ENCODE data around the gene ERAP2. TPM values are rescaled to one million over a fixed set of nuclear protein-coding genes. Genes with fewer than 3 reads are reported as not detected.

Gene ERAP2
- polyA plus RNA-seq, 3 donors = 3.0 to 20.4 (median 3.4) TPM

GRCh38 chr5:96863949-96864584 is 12.2 kb upstream of the ERAP2 start:
- intact Hi-C loops (cut with micrococcal nuclease) = loop anchor here in 1 of 2 donors (10.0 kb wide), 1 partner anchor 301 kb away; no protein-coding TSS in a partner anchor
- H2AFZ ChIP-seq (ENCODE audit: insufficient read depth, low read depth, low read length, poor library complexity, severe bottlenecking) = no peak overlapping the region
- no peak overlapping the region for H3K4me2 ChIP-seq (replicated peaks; ENCODE audit: extremely low read depth, low read length, poor library complexity, severe bottlenecking)
- H3K4me1 ChIP-seq (ENCODE audit: control insufficient read depth in 1 of 2, insufficient read depth in 2 of 2, low read length in 2 of 2) = no peaks in the 10 kb centered on the region
- H4K20me1 ChIP-seq (ENCODE audit: insufficient read depth, low read length) = no peaks in the 10 kb centered on the region
- H3K4me3 ChIP-seq (replicated peaks in 1 of 3; ENCODE audit: low read depth in 2 of 3, low read length in 3 of 3) = no peak overlapping the region
- H3K27ac ChIP-seq (ENCODE audit: low read depth in 1 of 2, low read length in 2 of 2) = no peak overlapping the region
- H3K27ac Mint-ChIP-seq = no peak overlapping the region
- no peak overlapping the region for H3K9ac ChIP-seq (ENCODE audit: insufficient read depth, low read length, poor library complexity, severe bottlenecking)
- peaks cover 1 to 6% (median 2%) of the 10 kb centered on the region in 3 donors for H3K27me3 Mint-ChIP-seq (ENCODE audit: low read depth in 3 of 3)
- no peaks in the 10 kb centered on the region for H3K27me3 ChIP-seq (ENCODE audit: control insufficient read depth in 2 of 2, insufficient read depth in 2 of 2, low read length in 2 of 2)
- no peak overlapping the region for H3K4me3 Mint-ChIP-seq
- H3K36me3 ChIP-seq (replicated peaks in 1 of 2; ENCODE audit: control insufficient read depth in 1 of 2, insufficient read depth in 2 of 2, low read length in 2 of 2) = no peaks in the 10 kb centered on the region
- H3K36me3 Mint-ChIP-seq = no peaks in the 10 kb centered on the region
- no peaks in the 10 kb centered on the region for H3K9me3 Mint-ChIP-seq
- no peaks in the 10 kb centered on the region for H3K79me2 ChIP-seq (ENCODE audit: insufficient read depth, low read length)
- DNase-seq = no peak
- 83% methylated on average over 1 of the region's 3 CpGs for WGBS (ENCODE audit: insufficient coverage)
- no peak for TF ChIP-seq CTCF (IDR thresholded peaks at IDR 0.05)
- H3K9me3 ChIP-seq (replicated peaks in 1 of 2; ENCODE audit: control insufficient read depth in 1 of 2, insufficient read depth in 1 of 2, low read length in 2 of 2) = no peaks in the 10 kb centered on the region
- H3K4me1 Mint-ChIP-seq = peaks cover 1% of the 10 kb centered on the region

- no peaks in the 10 kb centered on the region for H3K9me3 Mint-ChIP-seq
- Histone ChIP-seq H3K4me2 (replicated peaks; ENCODE audit: extremely low read depth, low read length, poor library complexity, severe bottlenecking) (no peak overlapping the region), H4K20me1 (ENCODE audit: insufficient read depth, low read length) (no peaks in the 10 kb centered on the region), H2AFZ (ENCODE audit: insufficient read depth, low read depth, low read length, poor library complexity, severe bottlenecking) (no peak overlapping the region), H3K27me3 (ENCODE audit: control insufficient read depth in 2 of 2, insufficient read depth in 2 of 2, low read length in 2 of 2) (no peaks in the 10 kb centered on the region), H3K9me3 (replicated peaks in 1 of 2; ENCODE audit: control insufficient read depth in 1 of 2, insufficient read depth in 1 of 2, low read length in 2 of 2) (no peaks in the 10 kb centered on the region), H3K79me2 (ENCODE audit: insufficient read depth, low read length) (no peaks in the 10 kb centered on the region), H3K36me3 (replicated peaks in 1 of 2; ENCODE audit: control insufficient read depth in 1 of 2, insufficient read depth in 2 of 2, low read length in 2 of 2) (no peaks in the 10 kb centered on the region), H3K4me3 (replicated peaks in 1 of 3; ENCODE audit: low read depth in 2 of 3, low read length in 3 of 3) (no peak overlapping the region), H3K4me1 (ENCODE audit: control insufficient read depth in 1 of 2, insufficient read depth in 2 of 2, low read length in 2 of 2) (no peaks in the 10 kb centered on the region), H3K9ac (ENCODE audit: insufficient read depth, low read length, poor library complexity, severe bottlenecking) (no peak overlapping the region), H3K27ac (ENCODE audit: low read depth in 1 of 2, low read length in 2 of 2) (no peak overlapping the region)
- DNase-seq = no peak
- H3K27ac Mint-ChIP-seq = no peak overlapping the region
- intact Hi-C loops (cut with micrococcal nuclease) = loop anchor here in 1 of 2 donors (10.0 kb wide), 1 partner anchor 300 kb away; no protein-coding TSS in a partner anchor
- H3K27me3 Mint-ChIP-seq (ENCODE audit: low read depth in 3 of 3) = peaks cover 1 to 8% (median 2%) of the 10 kb centered on the region in 3 donors
- H3K4me1 Mint-ChIP-seq = peaks cover 1% of the 10 kb centered on the region
- no CpG with 5 or more reads among the region's 1 CpG for WGBS (ENCODE audit: insufficient coverage)
- no peaks in the 10 kb centered on the region for H3K36me3 Mint-ChIP-seq
- TF ChIP-seq CTCF (IDR thresholded peaks at IDR 0.05) = no peak
- no peak overlapping the region for H3K4me3 Mint-ChIP-seq
Observed at GRCh38 chr5:96864922-96865530, 11.3 kb upstream of the ERAP2 start.
